ENCODE results near the gene KCNK6. TPM values are rescaled to one million over a fixed set of nuclear protein-coding genes. Genes with fewer than 3 reads are reported as not detected.

KCNK6 gene
- total RNA-seq, 1 experiment from 2014 or later: 18.3 TPM

- POLR2A ChIA-PET: no interaction called here
- H3K27me3 Mint-ChIP-seq (ENCODE audit: low read depth): peaks cover 4% of the 10 kb centered on the region
- no peak overlapping the region for H3K4me3 Mint-ChIP-seq
- TF ChIP-seq USF2 (CRISPR knock-in tag; IDR thresholded peaks at IDR 0.05): no peak
- TF ChIP-seq CTCF (IDR thresholded peaks at IDR 0.05): no peak
- DNase-seq (ENCODE audit: low spot score) (no peak), ATAC-seq (no peak)
- CTCF ChIA-PET: interaction anchor here (0.6 to 1.0 kb wide), 2 partner anchors 22 to 94 kb away, joined by 3 read pairs; no protein-coding TSS in a partner anchor
- H3K9me3 Mint-ChIP-seq: peaks cover 7% of the 10 kb centered on the region; the same call in 1 of the 2 replicates
- H3K36me3 Mint-ChIP-seq: no peaks in the 10 kb centered on the region
- H3K27ac Mint-ChIP-seq: no peak overlapping the region
- H3K4me1 Mint-ChIP-seq: peaks cover 18% of the 10 kb centered on the region
Observed at GRCh38 chr19:38298821-38299680, 20.6 kb upstream of the KCNK6 start.

GRCh38 chr19:38303517-38304351, 15.9 kb upstream of the KCNK6 start, which contains the start of gene C19orf33:
Gene C19orf33 (plus strand): TSS chr19:38304251. CDS start chr19:38304262, 11 bp downstream.
- CTCF ChIA-PET: interaction anchor here (0.9 to 2.3 kb wide), 11 partner anchors 16 to 161 kb away, joined by 5 to 12 read pairs (median 7); partner anchors contain the start of genes CATSPERG, FAM98C, KCNK6 and PPP1R14A
- H3K9me3 Mint-ChIP-seq: no peaks in the 10 kb centered on the region
- POLR2A ChIA-PET: interaction anchor here (0.6 to 2.6 kb wide), 6 partner anchors 10 to 143 kb away, joined by 3 to 17 read pairs (median 4); partner anchors contain the start of genes PSMD8 and SPINT2
- H3K4me3 Mint-ChIP-seq: peak within 1 kb of the TSS; percentile 74
- no peaks in the 10 kb centered on the region for H3K36me3 Mint-ChIP-seq
- ATAC-seq: peak; percentile 62
- H3K27ac Mint-ChIP-seq: peak within 1 kb of the TSS; percentile 63; the same call in 1 of the 2 replicates
- peak; percentile 71 for DNase-seq (ENCODE audit: low spot score)
- H3K4me1 Mint-ChIP-seq: peaks cover 16% of the 10 kb centered on the region
- TF ChIP-seq HMGA2 (CRISPR knock-in tag; IDR thresholded peaks at IDR 0.05): no peak
- H3K27me3 Mint-ChIP-seq (ENCODE audit: low read depth): peaks cover 4% of the 10 kb centered on the region

GRCh38 chr19:38304352-38304865, 15.2 kb upstream of the KCNK6 start:
- TF ChIP-seq NFATC4 (CRISPR knock-in tag; IDR thresholded peaks at IDR 0.05) (peak; percentile 41; the same call in 1 of the 2 replicates), ETV6 (CRISPR knock-in tag; IDR thresholded peaks at IDR 0.05) (0 out of 2 replicates have a peak, but pooled peaks have one; percentile 11), EMX1 (CRISPR knock-in tag; IDR thresholded peaks at IDR 0.05) (no peak)
- Mint-ChIP-seq H3K4me1 (peaks cover 16% of the 10 kb centered on the region), H3K36me3 (no peaks in the 10 kb centered on the region), H3K4me3 (peak overlapping the region; percentile 74), H3K9me3 (no peaks in the 10 kb centered on the region), H3K27ac (peak overlapping the region; percentile 63; the same call in 1 of the 2 replicates), H3K27me3 (ENCODE audit: low read depth) (peaks cover 4% of the 10 kb centered on the region)
- CTCF ChIA-PET: interaction anchor here (0.6 to 2.3 kb wide), 13 partner anchors 15 to 162 kb away, joined by 3 to 12 read pairs (median 6); partner anchors contain the start of genes CATSPERG, FAM98C, KCNK6 and PPP1R14A
- DNase-seq (ENCODE audit: low spot score) (peak; percentile 34), ATAC-seq (peak; percentile 2; the same call in 1 of the 2 replicates)
- POLR2A ChIA-PET: interaction anchor here (0.5 to 2.6 kb wide), 12 partner anchors 9 to 343 kb away, joined by 3 to 17 read pairs (median 4); partner anchors contain the start of genes ACTN4, GGN, PSMD8 and SPINT2

GRCh38 chr19:38304866-38305429, 14.7 kb upstream of the KCNK6 start:
- Mint-ChIP-seq H3K36me3 (no peaks in the 10 kb centered on the region), H3K27ac (peak overlapping the region; percentile 88), H3K4me3 (peak overlapping the region; percentile 74), H3K27me3 (ENCODE audit: low read depth) (peaks cover 4% of the 10 kb centered on the region), H3K9me3 (no peaks in the 10 kb centered on the region), H3K4me1 (peaks cover 16% of the 10 kb centered on the region)
- POLR2A ChIA-PET: interaction anchor here (0.5 to 2.6 kb wide), 13 partner anchors 9 to 342 kb away, joined by 3 to 17 read pairs (median 3); partner anchors contain the start of genes ACTN4, GGN, PSMD8 and SPINT2
- CTCF ChIA-PET: interaction anchor here (0.6 to 2.3 kb wide), 11 partner anchors 15 to 98 kb away, joined by 3 to 12 read pairs (median 7); partner anchors contain the start of genes CATSPERG, FAM98C, KCNK6 and PPP1R14A
- DNase-seq (ENCODE audit: low spot score): peak; percentile 90
- peak; percentile 86 for ATAC-seq
- no peak for TF ChIP-seq CREB1 (CRISPR knock-in tag; IDR thresholded peaks at IDR 0.05)
- TF ChIP-seq NFYB (CRISPR knock-in tag; conservative IDR thresholded peaks at IDR 0.05; ENCODE audit: low read depth): no peak
- no peak for TF ChIP-seq ZBTB21 (CRISPR knock-in tag; IDR thresholded peaks at IDR 0.05; ENCODE audit: borderline replicate concordance)
- no peak for TF ChIP-seq AFF4 (CRISPR knock-in tag; IDR thresholded peaks at IDR 0.05; ENCODE audit: borderline replicate concordance)
- no peak for TF ChIP-seq GABPB1 (CRISPR knock-in tag; IDR thresholded peaks at IDR 0.05)
- no peak for TF ChIP-seq SMAD3 (CRISPR knock-in tag; IDR thresholded peaks at IDR 0.05; ENCODE audit: borderline replicate concordance)
- TF ChIP-seq FOXP4 (CRISPR knock-in tag; IDR thresholded peaks at IDR 0.05): no peak
- no peak for TF ChIP-seq HMGA2 (CRISPR knock-in tag; IDR thresholded peaks at IDR 0.05)

Data from WTC11 (cell line).